T-helper 1 cell treated with Interleukin-12 subunit alpha and Interleukin-12 subunit beta and Interleukin-4 antibody, amounts not matched to agents 30 ng/mL and 1 ng/mL, for 36 hours (primary cell): Measurements from ENCODE around the gene TMEM176B. TPM values are rescaled to one million over a fixed set of nuclear protein-coding genes. Genes with fewer than 3 reads are reported as not detected.
"Not testable (repeated sequence)": the region's sequence is repeated elsewhere in the genome, so short reads cannot be mapped to it uniquely, and the experiment has no call there.

ENCODE experiments used
- intact Hi-C: fragments of 100-400 bp; cut with micrococcal nuclease; formaldehyde crosslinking; loops from one replicate; pipeline ENCODE4 v1.15.1; 2024
- total RNA-seq: library from RNA; stranded (reverse); gene quantifications from 2 replicates; pipeline ENCODE4 v1.2.3, GENCODE V29; 2022

TMEM176B gene
- total RNA-seq, 1 donor from 2014 or later = not detected

DNA sequence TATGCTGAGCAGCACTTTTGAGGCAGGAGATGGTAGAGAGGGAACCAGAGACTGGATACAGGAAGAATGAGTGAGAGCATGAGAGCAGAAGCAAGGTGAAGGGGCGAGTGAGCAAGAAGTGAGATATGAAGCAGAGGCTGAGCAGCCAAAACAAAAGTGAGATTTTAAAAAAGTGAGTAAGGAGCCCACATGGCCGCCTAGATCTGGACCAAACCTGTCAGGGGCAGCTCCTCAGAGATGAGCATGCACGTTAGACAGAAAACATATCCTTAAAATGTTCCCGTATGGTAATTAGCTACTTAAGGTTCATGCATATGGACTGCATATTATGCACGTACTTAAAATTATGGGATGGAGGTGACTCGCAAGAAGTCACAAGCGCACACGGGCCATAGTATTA is 22.9 kb upstream of the TMEM176B start:
- intact Hi-C loops = no loop called here

DNA sequence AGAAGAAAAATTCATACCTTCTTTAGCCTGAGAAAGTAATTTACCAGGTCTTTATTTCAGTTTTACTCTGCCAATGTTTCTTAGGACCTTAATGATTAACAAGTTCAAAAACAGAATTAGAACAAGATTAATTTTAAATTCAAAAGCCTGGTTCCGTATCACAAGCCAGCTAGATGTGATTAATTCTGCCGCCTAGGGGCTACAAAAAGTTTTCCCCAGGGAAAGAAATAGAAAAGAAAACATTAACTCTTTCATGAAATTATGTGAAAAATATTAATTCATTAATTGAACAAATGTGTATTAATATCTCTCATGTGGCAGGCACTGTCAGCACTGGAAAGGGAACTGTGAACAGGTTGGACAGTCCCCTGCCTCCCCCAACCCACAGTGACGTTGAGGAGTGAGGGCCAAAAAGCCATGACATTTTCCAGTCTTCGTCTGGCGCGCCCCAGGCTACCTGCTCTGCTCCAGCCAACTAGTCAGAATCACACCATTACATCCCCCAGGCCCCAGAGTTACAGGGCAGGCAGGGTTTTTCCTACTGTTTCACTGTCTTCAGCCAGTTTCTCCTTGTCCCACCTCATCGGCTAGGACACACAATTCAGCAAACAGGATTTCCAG is 20.5 kb upstream of the TMEM176B start:
- intact Hi-C loops = no loop called here

DNA sequence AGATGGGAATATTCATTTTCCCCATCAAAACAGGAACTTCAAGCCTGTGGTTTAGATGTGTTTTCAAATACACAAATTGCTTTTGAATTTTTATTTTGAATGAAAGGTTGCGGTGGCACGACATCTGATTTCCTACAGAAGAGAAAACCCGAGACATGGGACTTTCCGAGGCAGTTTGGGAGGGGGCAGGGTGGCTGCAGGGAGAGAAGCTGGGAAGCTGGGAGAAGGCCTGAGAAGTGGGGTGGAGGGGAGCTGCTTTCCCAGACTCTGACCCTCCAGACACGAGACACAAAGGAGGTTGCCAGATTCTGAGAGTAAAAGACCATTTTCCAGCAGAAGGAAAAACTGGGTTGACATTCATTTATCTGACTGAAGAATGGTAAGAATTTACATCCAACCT is 20.0 kb upstream of the TMEM176B start:
- intact Hi-C loops = no loop called here

DNA sequence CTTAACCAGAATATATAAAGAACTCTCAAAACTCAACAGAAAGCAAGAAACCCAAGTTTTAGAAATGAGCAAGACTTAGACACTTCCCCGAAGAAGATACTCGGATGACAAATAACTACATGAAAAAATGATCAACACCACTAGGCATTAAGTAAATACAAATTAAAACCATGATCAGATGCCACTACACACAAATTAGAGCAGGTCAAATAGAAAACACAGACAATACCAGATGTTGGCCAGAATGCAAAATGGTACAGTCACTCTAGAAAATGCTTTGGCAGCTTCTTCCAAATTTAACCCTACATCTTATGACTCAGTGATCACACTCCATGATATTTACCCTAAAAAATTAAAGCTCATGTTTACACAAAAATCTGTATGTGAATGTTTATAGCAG is 18.8 kb upstream of the TMEM176B start:
- intact Hi-C loops = no loop called here

DNA sequence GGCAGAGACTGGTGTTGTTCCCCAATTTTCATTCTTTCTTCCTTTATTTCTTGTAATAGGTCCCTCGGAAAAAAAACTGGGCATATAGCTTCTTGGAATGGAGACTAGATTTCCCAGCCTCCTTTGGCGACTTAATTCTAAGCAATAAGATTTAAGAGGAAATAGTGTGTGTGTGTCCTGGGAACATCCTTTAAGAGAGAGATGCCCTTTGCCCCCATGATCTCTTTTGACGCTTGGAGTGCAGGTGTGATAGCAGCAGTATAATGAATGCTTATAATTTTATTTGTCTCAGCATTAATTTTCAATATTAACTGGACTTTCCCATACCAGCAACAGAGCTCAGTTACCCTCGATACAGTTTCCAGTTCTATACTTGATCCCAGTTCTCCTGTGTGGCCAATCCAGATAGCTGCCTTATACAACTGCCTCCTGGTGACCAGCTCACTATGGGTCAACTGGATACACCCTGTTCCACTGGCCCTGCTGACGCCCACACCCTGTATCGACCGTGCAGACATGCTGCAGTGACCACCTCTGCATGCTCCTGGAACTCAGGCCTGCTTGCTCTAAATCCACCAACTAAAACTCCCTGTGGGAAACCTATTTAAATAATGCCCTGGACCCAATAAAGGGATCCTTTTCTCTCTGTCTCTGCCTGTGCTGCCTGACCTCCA is 14.3 kb upstream of the TMEM176B start:
- intact Hi-C loops = no loop called here

DNA sequence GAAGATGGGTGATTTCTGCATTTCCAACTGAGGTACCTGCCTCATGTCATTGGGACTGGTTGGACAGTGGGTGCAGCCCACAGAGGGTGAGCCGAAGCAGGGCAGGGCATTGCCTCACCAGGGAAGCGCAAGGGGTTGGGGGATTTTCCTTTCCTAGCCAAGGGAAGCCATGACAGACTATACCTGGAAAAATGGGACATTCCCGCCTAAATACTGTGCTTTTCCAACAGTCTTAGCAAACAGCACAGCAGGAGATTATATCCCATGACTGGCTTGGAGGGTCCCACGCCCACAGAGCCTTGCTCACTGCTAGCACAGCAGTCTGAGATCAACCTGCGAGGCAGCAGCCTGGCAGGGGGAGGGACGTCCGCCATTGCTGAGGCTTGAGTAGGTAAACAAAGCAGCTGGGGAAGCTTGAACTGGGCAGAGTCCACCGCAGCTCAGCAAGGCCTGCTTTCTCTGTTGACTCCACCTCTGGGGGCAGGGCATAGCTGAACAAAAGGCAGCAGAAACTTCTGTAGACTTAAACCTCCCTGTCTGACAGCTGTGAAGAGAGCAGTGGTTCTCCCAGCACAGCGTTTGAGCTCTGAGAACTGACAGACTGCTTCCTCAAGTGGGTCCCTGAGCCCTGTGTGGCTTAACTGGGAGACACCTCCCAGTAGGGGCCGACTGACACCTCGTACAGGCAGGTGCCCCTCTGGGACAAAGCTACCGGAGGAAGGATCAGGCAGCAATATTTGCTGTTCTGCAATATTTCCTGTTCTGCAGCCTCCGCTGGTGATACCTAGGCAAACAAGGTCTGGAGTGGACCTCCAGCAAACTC is 7.7 kb upstream of the TMEM176B start:
- intact Hi-C loops = not testable (repeated sequence)

DNA sequence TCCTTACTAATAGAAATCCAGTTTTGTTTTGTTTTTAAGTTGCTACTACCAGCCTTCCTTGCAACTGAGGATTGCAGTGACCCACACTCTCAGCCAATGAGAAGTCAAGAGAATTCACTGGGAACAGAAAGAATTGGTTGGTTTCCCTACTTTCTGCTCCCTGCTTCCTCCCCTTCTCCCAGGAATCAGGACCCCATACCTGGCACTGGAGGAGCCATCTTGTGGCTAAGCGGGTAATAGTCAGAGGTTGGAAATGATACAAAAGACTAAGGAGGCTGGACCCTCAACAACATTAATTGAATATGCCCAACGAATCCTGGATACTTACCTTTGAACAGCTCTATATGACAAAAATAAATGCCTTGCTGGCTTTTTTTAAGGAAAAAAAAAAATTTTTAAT is 6.7 kb upstream of the TMEM176B start:
- intact Hi-C loops = no loop called here

DNA sequence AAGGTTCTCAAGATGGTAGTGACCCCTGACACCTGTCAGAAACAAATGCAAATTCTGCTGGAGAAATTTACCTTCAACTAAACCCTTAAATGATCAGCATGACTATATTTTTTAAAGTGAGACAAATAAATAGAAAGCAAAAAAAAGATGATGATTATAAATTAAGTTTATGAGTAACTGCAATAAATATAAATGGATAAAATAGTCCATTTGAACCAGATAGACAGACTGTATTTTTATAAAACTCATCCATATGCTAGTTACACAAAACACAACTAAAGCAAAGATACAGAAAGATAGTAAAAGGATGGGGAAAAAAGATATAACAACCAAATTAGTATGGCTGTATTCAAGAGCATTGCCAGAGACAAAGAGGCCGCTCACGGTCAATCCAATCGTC is 6.3 kb upstream of the TMEM176B start:
- intact Hi-C loops = no loop called here

DNA sequence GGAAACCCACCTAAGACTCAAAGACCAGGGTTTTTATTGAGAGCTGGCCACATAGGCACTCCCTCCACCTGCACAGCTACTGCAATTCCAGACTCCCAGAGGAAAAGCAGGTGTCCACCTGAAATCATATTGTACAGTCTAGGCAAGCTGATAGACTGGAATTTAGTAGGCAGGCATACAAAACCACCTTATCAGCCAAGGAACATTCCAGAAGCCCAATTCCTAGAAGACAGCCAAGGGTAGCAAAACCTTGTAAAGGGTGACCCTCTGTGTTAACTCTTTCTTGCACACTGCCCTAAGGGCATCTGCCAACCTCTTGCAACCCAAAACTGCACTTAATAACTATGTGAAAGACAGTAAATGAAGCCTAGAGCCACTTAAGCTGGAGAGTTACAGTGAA is 5.7 kb upstream of the TMEM176B start:
- intact Hi-C loops = no loop called here

DNA sequence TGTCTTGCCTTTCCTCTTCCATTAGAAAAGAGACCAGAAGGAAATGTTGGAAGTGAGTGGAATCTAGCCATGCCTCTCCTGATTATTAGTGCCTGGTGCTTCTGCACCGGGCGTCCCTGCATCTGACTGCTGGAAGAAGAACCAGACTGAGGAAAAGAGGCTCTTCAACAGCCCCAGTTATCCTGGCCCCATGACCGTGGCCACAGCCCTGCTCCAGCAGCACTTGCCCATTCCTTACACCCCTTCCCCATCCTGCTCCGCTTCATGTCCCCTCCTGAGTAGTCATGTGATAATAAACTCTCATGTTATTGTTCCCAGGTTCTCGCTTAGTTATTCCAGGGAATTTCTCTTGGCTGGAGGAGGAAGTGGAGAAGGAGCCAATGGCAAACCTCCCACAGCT is 4.6 kb upstream of the TMEM176B start:
- intact Hi-C loops = no loop called here

DNA sequence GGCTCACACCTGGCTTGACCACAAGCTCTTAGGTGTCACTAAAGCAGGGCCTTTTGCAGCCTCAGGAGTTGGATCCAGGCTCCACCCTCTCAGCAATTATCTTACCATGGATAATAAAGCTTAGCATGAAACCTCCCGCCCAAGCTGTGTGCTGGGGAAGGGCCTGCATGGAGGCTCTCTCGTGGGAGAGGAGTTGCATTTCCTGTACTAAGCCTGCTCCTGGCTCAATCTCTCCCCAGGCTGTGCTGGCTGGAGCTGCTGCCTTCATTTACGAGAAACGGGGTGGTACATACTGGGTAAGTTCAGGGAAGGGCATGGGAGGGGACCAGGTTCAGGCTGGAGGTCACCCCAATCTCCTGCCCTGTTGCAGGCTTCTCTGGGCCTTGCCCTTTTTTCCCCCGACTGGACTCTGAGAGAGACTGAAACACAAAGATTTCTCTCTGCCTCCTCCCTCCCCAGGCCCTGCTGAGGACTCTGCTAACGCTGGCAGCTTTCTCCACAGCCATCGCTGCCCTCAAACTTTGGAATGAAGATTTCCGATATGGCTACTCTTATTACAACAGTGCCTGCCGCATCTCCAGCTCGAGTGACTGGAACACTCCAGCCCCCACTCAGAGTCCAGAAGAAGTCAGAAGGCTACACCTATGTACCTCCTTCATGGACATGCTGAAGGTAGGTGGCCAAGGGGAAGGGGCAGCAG is 3.1 kb upstream of the TMEM176B start:
- intact Hi-C loops = no loop called here

DNA sequence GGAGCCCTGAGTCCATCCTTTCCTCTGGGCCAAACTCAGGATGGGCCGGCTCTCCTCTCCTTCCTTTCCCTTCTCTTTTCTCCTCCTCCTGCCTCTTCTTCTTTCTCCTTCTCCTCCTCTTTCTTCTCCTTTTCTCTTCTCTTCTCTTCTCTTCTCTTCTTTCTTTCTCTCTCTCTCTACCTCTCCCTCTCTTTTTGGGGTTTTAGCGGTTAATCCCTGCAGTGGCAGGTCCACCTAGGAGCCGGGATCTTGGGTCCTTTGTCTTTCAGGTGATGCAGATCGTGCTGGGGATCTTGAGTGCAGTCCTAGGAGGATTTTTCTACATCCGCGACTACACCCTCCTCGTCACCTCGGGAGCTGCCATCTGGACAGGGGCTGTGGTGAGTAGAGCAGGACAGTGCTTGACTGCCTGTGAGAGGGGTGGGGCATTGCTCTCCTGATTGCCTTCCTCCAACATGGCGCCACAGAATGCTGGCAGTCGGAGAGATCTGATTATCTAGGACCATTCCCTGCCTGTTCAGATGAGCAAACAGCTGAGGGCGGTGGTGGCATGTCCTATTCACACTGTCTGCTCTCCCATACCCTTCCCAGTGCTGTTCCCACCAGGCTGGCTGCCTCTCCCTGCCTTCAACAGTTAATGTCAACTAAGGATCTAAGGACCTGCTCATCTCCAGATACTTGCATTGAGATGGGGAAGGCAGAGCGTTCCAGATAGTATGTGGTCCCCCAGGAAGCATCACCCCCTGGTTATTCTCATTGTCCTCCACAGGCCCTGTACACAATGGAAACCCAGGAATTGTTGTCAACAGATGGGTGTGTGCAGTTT is 2.0 kb upstream of the TMEM176B start:
- intact Hi-C loops = no loop called here

DNA sequence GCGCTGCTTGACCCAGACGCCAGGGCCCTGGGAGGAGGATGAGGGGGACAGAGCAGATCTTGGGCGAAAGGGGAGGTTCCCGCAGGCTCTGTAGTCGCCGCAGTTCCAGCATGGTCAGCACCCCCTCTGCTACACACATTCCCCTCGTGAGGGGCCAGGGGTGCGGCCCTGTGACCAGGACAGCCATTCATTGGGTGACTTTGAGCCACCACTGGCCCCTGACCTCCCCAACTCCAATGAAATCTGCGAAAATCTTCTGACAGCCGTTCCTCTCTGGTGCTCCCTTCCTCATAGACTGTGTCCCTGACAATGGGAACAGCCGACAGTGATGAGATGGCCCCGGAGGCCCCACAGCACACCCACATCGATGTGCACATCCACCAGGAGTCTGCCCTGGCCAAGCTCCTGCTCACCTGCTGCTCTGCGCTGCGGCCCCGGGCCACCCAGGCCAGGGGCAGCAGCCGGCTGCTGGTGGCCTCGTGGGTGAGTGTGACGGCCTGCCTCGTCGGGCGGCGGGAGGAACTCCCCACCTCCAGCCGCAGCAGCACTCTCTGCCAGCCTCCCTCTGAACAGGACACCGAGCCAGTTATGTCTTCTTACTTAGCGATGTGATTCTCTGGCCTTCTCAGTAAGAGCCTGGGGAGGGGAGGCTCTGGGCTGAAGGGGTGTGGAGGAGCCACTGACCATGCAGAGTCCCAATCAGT is 1.2 kb upstream of the TMEM176B start:
- intact Hi-C loops = no loop called here

DNA sequence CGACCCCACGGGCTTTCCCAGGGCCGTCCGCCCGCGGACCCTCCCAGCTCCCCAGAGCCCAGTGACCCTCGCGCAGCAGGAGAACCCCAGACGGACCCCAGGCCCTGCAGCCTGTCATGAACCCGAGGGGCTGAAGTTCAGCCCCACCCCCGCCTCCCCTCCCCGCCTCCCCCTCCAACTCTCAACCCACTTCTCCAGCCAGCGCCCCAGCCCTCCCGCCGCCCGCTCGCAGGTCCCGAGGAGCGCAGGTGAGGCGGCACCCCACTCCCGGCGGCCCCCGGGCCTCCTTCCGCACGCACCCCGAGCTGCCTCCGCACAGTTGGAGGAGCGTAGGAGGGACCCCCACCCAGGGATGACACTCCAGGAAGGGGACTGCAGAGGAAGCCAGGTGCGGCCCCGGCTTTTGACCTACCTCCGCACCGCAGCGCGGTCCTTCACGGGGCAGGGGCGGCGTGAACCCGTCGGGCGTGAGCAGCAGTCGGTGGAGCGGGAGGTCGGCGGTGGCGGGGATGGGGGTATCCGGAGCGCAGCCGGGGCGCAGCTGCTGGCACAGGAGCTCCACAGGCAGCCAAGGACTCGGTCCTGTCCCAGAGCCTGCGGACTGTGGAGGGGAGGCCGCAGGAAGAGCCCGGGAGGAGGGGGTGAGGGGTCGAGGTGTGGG is 547 bp upstream of the TMEM176B start, which contains the start of gene TMEM176A:
Gene TMEM176A (plus strand): TSS at position 189 of the 661 bp plus-strand sequence. CDS start 782 bp downstream, outside the sequence.
- intact Hi-C loops = no loop called here

DNA sequence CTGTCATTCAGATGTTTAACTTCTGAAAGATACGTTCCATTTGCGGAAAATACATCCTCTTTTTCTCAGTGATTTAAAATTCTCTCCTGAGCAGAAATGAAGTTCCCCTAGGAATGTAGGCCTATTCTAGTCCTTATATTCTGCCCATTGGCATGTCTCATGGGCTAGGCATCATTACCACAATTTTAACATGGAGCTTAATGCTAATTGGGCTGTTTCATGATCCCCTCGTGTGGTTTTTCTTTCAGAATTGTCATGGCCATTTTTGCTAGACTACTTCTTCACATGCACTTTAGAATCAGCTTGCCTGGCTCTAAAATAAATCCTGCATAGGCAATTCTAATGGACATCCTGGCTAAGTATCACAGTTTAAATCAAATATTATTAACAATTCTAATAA is 1.0 kb downstream of the TMEM176B start:
- intact Hi-C loops = no loop called here

DNA sequence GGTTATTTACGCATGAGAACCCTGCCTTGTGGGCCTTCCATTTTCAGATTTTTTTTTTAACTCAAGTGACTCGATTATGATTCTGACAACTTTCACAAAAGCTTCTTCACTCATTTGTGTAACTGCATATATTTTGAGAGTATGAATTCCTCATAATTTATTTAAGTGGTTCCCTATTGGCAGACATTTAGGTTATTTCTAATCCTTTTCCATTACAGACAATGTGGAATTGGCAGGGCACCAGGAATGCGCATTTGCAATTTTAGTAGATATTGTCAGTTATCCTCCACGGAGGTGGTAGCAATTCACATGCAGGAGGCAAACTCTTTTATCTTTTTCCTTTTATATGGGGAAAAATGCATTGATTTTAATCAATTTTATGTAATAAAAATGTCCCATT is 2.5 kb downstream of the TMEM176B start:
- intact Hi-C loops = no loop called here

DNA sequence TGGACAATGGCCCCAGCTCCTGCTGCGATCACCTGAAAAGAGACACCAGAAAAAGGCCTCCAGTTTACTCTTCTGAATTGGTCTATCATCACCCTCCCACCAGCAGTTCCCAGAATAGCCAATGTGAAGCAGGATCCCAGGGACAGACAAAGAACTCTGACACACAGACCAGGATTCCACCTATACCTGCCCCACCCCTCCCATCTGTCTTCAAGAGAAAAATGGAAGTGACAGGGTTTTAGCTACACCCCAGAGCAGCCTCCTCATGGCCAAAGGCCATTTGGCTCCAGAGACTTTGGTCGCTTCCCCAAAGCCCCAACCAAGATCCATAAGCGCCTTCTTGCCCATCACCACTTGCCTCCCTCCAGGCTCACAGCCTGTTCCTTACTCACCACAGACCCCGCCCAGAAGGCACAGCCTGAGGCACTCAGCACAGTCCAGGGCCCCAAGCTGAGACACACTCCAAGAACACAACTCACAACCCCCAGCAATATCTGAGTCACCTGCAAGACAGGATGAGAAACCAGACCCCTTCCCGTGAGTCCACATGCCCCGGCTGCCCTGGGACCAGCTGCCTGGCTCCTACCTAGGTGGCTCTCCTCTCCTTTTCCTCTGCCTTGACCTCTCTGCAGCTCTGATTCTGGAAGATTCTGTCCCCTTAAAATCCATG is 6.5 kb downstream of the TMEM176B start:
- intact Hi-C loops = no loop called here

DNA sequence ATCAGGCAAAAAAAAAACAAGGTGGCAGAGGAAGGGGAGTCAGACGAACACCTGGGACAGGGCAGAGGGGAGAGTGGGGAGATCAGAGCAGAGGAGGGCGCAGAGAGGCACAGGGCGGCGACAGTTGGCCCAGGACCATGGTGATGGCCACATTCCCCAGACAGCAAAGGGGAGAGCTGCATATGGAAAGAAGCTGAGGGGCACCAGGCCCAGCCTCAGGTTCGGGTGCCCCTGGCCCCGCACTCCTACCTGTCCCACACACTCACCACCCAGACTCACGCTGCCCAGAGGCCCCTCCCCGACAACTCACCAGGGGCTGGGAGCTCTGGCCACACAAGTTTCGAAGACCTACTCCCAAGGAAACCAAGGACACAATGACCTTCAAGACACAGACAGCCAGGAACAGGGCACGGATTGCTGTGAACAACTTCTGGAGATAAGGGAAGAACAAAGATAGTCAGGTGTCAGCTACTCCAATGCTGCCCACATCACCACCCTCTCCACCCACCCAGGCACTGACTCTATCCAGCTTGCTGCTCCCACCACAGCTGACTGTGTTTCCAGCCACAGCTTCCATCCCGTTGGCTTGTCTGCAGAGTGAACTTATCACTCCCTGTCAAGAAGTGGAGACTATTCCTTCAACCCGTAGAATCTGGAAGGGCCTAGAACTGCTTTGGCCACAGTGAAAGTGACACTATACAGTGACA is 8.3 kb downstream of the TMEM176B start:
- intact Hi-C loops = loop anchor here (2.0 kb wide), 1 partner anchor 49 kb away; no protein-coding TSS in a partner anchor
